GM23338 (cell line): ENCODE results near the gene COMP. TPM values are rescaled to one million over a fixed set of nuclear protein-coding genes. Genes with fewer than 3 reads are reported as not detected.
A peak's percentile ranks its signal among the peaks of the same experiment; 100 is the strongest.

Experiments
- ATAC-seq: fragments of 200-7000 bp; cut with Tn5 transposase; 3 replicates; pipeline ENCODE4 v1.9.1; 2020
- DNase-seq: peaks from one replicate; pipeline ENCODE4 v3.0.0-alpha.2; 2015; ENCODE audit warnings: low spot score
- H2AFZ ChIP-seq: fragments of 200-600 bp; sonication (generic); 2 replicates; pipeline ENCODE4 v1.8.0; 2016; ENCODE audit warnings: antibody characterized with exemption, mild to moderate bottlenecking, moderate library complexity
- H3F3A ChIP-seq: fragments of 200-600 bp; sonication (generic); replicated peaks from 2 replicates; pipeline ENCODE4 v1.8.0; 2017; ENCODE audit warnings: antibody characterized with exemption, mixed run types, low read depth
- H3K27ac ChIP-seq: fragments of 200-600 bp; sonication (generic); 2 replicates; pipeline ENCODE4 v1.6.1; 2016; ENCODE audit warnings: low read depth
- H3K27me3 ChIP-seq: fragments of 200-600 bp; sonication (generic); 2 replicates; pipeline ENCODE4 v1.8.0; 2016; ENCODE audit warnings: mild to moderate bottlenecking, mixed run types, moderate library complexity; ENCODE audit not compliant: insufficient read depth
- H3K36me3 ChIP-seq: fragments of 200-600 bp; sonication (generic); 2 replicates; pipeline ENCODE4 v1.8.0; 2016; ENCODE audit warnings: mild to moderate bottlenecking; ENCODE audit not compliant: insufficient read depth
- H3K4me1 ChIP-seq: fragments of 200-600 bp; sonication (generic); 2 replicates; pipeline ENCODE4 v1.8.0; 2016; ENCODE audit warnings: mild to moderate bottlenecking, moderate library complexity; ENCODE audit not compliant: insufficient read depth
- H3K4me2 ChIP-seq: fragments of 200-600 bp; sonication (generic); 2 replicates; pipeline ENCODE4 v1.7.1; 2017; ENCODE audit warnings: mixed run types
- H3K4me3 ChIP-seq: fragments of 200-600 bp; sonication (generic); 2 replicates; pipeline ENCODE4 v1.6.1; 2016; ENCODE audit warnings: mixed run types
- H3K79me2 ChIP-seq: fragments of 200-600 bp; sonication (generic); replicated peaks from 2 replicates; pipeline ENCODE4 v1.8.0; 2017; ENCODE audit warnings: mild to moderate bottlenecking; ENCODE audit not compliant: insufficient read depth
- H3K9me2 ChIP-seq: fragments of 200-600 bp; sonication (generic); 2 replicates; pipeline ENCODE4 v1.8.0; 2017; ENCODE audit not compliant: insufficient read depth
- H4K20me1 ChIP-seq: fragments of 200-600 bp; sonication (generic); replicated peaks from 2 replicates; pipeline ENCODE4 v1.8.0; 2017; ENCODE audit warnings: mild to moderate bottlenecking; ENCODE audit not compliant: insufficient read depth
- H3K27ac Mint-ChIP-seq: 2 replicates; pipeline ENCODE4 v1.8.0; 2020; ENCODE audit warnings: inconsistent platforms, mild to moderate bottlenecking, moderate library complexity, mixed read lengths
- H3K27me3 Mint-ChIP-seq: 3 replicates; pipeline ENCODE4 v1.8.0; 2022; ENCODE audit warnings: low read depth, mild to moderate bottlenecking, moderate library complexity, mixed read lengths, inconsistent platforms; ENCODE audit not compliant: insufficient read depth, poor library complexity
- H3K36me3 Mint-ChIP-seq: 3 replicates; pipeline ENCODE4 v1.8.0; 2021; ENCODE audit warnings: low read depth, mild to moderate bottlenecking, inconsistent platforms, moderate library complexity, mixed read lengths
- H3K4me1 Mint-ChIP-seq: 3 replicates; pipeline ENCODE4 v1.8.0; 2020; ENCODE audit warnings: mild to moderate bottlenecking, inconsistent platforms, mixed read lengths
- H3K4me3 Mint-ChIP-seq: 3 replicates; pipeline ENCODE4 v1.8.0; 2021; ENCODE audit warnings: moderate library complexity, mild to moderate bottlenecking, inconsistent platforms, mixed read lengths
- H3K9me3 Mint-ChIP-seq: 3 replicates; pipeline ENCODE4 v1.8.0; 2020; ENCODE audit warnings: moderate library complexity, mild to moderate bottlenecking, inconsistent platforms, mixed read lengths
- CREB1 ChIP-seq: fragments of 250-450 bp; sonication (Bioruptor Pico); IDR thresholded peaks from 2 replicates; pipeline ENCODE4 v1.5.0; 2020; ENCODE audit warnings: low read depth, mild to moderate bottlenecking, moderate library complexity
- EZH2 ChIP-seq: fragments of 200-600 bp; sonication (generic); IDR thresholded peaks from one replicate; pipeline ENCODE4 v1.8.0; 2017; ENCODE audit warnings: antibody characterized with exemption, mild to moderate bottlenecking, low read depth; ENCODE audit not compliant: unreplicated experiment
- NANOG ChIP-seq: IDR thresholded peaks from 2 replicates; pipeline ENCODE4 v1.6.1; 2016; ENCODE audit warnings: antibody characterized with exemption, borderline replicate concordance
- ZNF114 ChIP-seq: fragments of 250-450 bp; sonication (Bioruptor Pico); IDR thresholded peaks from 2 replicates; pipeline ENCODE4 v1.5.0; 2020; ENCODE audit warnings: mild to moderate bottlenecking, moderate library complexity
- polyA plus RNA-seq: library from polyadenylated mRNA; unstranded; fragments of >200 nt; fragmentation: Nextera tagmentation; extraction: Ambion mirVana; gene quantifications from 2 replicates; pipeline ENCODE4 v1.2.1, GENCODE V29; 2016
- total RNA-seq: library from RNA; depleted of rRNA; stranded (reverse); fragments of >200 nt; shearing (Covaris generic); gene quantifications from 2 replicates; pipeline ENCODE4 v1.2.3, GENCODE V29; 2014
- TF ChIP-seq, protein P1 (sequence below): IDR thresholded peaks from one replicate; pipeline ENCODE4 v1.6.1; 2018; ENCODE audit warnings: antibody characterized with exemption; ENCODE audit not compliant: unreplicated experiment
- TF ChIP-seq, protein P2 (sequence below): fragments of 250-450 bp; sonication (Bioruptor Pico); IDR thresholded peaks from 2 replicates; pipeline ENCODE4 v1.5.0; 2020; ENCODE audit warnings: mild to moderate bottlenecking, moderate library complexity

Gene COMP
- total and polyA plus RNA-seq, 2 experiments from 2014 or later = 0.58 to 0.63 TPM

DNA sequence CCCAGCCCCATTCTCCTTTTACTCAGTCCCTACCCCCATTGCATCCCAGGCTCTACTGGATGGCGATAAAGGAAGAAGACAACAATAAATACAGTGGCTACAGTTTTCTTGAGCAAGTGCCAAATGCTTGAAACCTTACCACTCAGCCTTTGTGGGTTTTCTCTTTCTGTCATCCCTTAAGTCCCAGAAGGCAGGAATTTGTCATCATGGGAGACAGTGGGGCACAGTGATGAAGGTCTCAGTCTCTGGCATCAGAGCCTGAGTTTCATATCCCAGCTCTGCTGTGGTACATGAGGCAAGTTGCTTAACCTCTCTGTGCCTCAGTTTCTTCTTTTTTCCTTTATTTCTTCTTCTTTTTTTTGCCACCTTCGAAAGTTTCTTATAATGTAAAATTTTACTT is 5.1 kb upstream of the COMP start:
- DNase-seq (no peak), ATAC-seq (no peak)
- no peak overlapping the region for H2AFZ ChIP-seq
- no peak overlapping the region for H3K27ac ChIP-seq
- H3F3A ChIP-seq = no peaks in the 10 kb centered on the region
- no peaks in the 10 kb centered on the region for H3K4me1 Mint-ChIP-seq
- H3K27me3 Mint-ChIP-seq = peaks cover 53% of the 10 kb centered on the region
- no peak overlapping the region for H3K4me3 ChIP-seq
- peaks cover 91% of the 10 kb centered on the region for H3K27me3 ChIP-seq
- H3K4me3 Mint-ChIP-seq = no peak overlapping the region
- no peak overlapping the region for H3K27ac Mint-ChIP-seq
- no peaks in the 10 kb centered on the region for H3K36me3 Mint-ChIP-seq
- H3K4me2 ChIP-seq = no peak overlapping the region
- H3K9me3 Mint-ChIP-seq = no peaks in the 10 kb centered on the region; the same call in 2 of the 3 replicates
- TF ChIP-seq CREB1 (CRISPR knock-in tag) = no peak
- no peak for TF ChIP-seq ZNF114 (CRISPR knock-in tag)
- no peaks in the 10 kb centered on the region; the same call in 1 of the 2 replicates for H3K4me1 ChIP-seq
- no peaks in the 10 kb centered on the region for H3K79me2 ChIP-seq
- H4K20me1 ChIP-seq = peaks cover 11% of the 10 kb centered on the region
- no peaks in the 10 kb centered on the region for H3K9me2 ChIP-seq
- H3K36me3 ChIP-seq = no peaks in the 10 kb centered on the region

DNA sequence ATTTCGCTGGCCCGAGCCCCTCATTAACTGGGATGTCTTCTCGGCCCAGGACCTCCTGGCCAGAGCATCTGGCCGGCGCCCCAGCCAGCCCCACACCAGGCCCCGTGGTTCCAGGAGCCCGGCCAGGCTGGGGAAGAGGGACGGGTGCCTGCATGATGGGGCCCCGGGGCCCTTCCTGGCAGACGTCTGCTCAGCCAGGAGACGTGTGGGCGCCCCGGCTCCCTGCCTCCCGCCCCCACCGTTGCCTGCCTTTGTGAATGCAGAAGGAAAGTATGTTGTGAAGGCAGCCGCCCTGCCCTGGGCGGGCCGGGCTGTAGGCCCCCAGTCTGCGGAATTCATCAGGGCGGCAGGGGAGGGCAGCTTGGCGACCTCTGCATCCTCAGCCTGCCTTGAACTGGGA is 4.4 kb upstream of the COMP start:
- Histone ChIP-seq H3K27me3 (peaks cover 92% of the 10 kb centered on the region), H4K20me1 (peaks cover 11% of the 10 kb centered on the region), H3F3A (no peaks in the 10 kb centered on the region), H3K4me1 (peaks cover 5% of the 10 kb centered on the region; the same call in 1 of the 2 replicates), H3K79me2 (no peaks in the 10 kb centered on the region), H3K4me3 (no peak overlapping the region), H3K4me2 (no peak overlapping the region), H3K36me3 (no peaks in the 10 kb centered on the region), H3K9me2 (no peaks in the 10 kb centered on the region), H3K27ac (no peak overlapping the region), H2AFZ (peak overlapping the region; percentile 63)
- Mint-ChIP-seq H3K9me3 (no peaks in the 10 kb centered on the region; the same call in 2 of the 3 replicates), H3K36me3 (no peaks in the 10 kb centered on the region), H3K4me1 (no peaks in the 10 kb centered on the region; the same call in 2 of the 3 replicates), H3K27me3 (peaks cover 55% of the 10 kb centered on the region), H3K27ac (no peak overlapping the region), H3K4me3 (no peak overlapping the region)
- TF ChIP-seq EZH2 = no peak
- TF ChIP-seq, protein P1, sequence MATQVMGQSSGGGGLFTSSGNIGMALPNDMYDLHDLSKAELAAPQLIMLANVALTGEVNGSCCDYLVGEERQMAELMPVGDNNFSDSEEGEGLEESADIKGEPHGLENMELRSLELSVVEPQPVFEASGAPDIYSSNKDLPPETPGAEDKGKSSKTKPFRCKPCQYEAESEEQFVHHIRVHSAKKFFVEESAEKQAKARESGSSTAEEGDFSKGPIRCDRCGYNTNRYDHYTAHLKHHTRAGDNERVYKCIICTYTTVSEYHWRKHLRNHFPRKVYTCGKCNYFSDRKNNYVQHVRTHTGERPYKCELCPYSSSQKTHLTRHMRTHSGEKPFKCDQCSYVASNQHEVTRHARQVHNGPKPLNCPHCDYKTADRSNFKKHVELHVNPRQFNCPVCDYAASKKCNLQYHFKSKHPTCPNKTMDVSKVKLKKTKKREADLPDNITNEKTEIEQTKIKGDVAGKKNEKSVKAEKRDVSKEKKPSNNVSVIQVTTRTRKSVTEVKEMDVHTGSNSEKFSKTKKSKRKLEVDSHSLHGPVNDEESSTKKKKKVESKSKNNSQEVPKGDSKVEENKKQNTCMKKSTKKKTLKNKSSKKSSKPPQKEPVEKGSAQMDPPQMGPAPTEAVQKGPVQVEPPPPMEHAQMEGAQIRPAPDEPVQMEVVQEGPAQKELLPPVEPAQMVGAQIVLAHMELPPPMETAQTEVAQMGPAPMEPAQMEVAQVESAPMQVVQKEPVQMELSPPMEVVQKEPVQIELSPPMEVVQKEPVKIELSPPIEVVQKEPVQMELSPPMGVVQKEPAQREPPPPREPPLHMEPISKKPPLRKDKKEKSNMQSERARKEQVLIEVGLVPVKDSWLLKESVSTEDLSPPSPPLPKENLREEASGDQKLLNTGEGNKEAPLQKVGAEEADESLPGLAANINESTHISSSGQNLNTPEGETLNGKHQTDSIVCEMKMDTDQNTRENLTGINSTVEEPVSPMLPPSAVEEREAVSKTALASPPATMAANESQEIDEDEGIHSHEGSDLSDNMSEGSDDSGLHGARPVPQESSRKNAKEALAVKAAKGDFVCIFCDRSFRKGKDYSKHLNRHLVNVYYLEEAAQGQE = no peak
- TF ChIP-seq, protein P2, sequence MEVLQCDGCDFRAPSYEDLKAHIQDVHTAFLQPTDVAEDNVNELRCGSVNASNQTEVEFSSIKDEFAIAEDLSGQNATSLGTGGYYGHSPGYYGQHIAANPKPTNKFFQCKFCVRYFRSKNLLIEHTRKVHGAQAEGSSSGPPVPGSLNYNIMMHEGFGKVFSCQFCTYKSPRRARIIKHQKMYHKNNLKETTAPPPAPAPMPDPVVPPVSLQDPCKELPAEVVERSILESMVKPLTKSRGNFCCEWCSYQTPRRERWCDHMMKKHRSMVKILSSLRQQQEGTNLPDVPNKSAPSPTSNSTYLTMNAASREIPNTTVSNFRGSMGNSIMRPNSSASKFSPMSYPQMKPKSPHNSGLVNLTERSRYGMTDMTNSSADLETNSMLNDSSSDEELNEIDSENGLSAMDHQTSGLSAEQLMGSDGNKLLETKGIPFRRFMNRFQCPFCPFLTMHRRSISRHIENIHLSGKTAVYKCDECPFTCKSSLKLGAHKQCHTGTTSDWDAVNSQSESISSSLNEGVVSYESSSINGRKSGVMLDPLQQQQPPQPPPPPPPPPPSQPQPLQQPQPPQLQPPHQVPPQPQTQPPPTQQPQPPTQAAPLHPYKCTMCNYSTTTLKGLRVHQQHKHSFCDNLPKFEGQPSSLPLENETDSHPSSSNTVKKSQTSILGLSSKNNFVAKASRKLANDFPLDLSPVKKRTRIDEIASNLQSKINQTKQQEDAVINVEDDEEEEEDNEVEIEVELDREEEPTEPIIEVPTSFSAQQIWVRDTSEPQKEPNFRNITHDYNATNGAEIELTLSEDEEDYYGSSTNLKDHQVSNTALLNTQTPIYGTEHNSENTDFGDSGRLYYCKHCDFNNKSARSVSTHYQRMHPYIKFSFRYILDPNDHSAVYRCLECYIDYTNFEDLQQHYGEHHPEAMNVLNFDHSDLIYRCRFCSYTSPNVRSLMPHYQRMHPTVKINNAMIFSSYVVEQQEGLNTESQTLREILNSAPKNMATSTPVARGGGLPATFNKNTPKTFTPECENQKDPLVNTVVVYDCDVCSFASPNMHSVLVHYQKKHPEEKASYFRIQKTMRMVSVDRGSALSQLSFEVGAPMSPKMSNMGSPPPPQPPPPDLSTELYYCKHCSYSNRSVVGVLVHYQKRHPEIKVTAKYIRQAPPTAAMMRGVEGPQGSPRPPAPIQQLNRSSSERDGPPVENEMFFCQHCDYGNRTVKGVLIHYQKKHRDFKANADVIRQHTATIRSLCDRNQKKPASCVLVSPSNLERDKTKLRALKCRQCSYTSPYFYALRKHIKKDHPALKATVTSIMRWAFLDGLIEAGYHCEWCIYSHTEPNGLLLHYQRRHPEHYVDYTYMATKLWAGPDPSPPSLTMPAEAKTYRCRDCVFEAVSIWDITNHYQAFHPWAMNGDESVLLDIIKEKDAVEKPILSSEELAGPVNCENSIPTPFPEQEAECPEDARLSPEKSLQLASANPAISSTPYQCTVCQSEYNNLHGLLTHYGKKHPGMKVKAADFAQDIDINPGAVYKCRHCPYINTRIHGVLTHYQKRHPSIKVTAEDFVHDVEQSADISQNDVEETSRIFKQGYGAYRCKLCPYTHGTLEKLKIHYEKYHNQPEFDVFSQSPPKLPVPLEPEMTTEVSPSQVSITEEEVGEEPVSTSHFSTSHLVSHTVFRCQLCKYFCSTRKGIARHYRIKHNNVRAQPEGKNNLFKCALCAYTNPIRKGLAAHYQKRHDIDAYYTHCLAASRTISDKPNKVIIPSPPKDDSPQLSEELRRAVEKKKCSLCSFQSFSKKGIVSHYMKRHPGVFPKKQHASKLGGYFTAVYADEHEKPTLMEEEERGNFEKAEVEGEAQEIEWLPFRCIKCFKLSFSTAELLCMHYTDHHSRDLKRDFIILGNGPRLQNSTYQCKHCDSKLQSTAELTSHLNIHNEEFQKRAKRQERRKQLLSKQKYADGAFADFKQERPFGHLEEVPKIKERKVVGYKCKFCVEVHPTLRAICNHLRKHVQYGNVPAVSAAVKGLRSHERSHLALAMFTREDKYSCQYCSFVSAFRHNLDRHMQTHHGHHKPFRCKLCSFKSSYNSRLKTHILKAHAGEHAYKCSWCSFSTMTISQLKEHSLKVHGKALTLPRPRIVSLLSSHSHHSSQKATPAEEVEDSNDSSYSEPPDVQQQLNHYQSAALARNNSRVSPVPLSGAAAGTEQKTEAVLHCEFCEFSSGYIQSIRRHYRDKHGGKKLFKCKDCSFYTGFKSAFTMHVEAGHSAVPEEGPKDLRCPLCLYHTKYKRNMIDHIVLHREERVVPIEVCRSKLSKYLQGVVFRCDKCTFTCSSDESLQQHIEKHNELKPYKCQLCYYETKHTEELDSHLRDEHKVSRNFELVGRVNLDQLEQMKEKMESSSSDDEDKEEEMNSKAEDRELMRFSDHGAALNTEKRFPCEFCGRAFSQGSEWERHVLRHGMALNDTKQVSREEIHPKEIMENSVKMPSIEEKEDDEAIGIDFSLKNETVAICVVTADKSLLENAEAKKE (CRISPR knock-in tag) = no peak
- TF ChIP-seq ZNF114 (CRISPR knock-in tag) = no peak
- TF ChIP-seq NANOG = no peak
- DNase-seq (peak; percentile 55), ATAC-seq (peak; percentile 50)
